GM18502 (cell line): ENCODE measurements around the gene CENPA.

Experiments
- ATAC-seq: cut with Tn5 transposase; IDR thresholded peaks from one replicate; pipeline ENCODE4 v1.9.1; 2021; ENCODE audit warnings: mild to moderate bottlenecking; ENCODE audit not compliant: unreplicated experiment, poor library complexity

Gene CENPA

DNA sequence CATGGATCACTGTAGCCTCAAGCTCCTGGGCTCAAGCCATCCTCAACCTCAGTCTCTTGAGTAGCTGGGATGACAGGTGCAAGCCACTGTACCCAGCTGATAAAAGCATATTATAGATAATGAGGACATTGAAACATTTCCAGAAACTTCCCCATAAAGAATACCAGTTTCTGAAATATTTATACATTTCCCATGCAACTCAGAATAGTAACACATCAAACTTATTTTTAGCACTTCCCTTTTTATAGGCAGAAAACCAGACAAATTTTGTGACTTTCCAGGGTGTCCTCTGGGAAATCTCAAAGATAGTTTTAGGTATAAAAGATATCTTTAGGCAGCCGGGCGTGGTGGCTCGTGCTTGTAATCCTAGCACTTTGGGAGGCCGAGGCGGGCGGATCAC is 37.0 kb downstream of the CENPA start:
- no peak for ATAC-seq

DNA sequence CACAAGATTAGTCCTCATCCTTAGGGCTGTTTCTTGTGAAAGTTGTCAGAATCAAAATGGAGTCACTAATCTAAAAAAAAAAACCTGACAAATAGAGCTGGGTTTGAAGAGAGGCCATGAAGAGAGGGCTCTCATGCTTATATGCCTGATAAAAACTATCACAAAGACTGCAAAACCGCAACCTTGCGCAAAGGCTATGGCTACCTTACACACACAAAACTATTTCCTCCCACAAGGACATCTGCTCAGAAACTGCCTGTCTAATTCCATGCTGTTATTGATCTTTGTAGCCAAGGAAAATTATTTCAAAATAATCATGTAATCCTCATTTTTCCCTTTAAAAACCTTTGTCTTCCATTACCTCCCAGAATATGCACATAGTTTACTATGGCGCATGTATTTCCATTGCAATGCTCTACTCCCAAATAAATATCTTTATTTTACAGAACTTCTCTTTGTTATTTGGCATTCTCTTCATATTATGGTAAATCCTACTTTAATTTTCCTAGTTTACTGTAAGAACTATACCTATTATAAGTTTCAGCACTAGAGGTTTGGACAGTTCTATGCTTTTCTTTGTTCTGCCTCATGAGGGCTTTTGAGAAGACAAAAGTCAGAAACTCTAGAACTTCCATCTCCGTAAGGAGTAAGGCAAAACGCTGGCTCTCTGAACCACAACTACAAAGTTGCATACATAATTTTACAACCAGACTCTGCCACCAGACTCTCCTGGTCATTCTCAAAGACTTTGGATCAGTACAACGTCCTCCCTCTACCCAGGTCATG is 52.5 kb downstream of the CENPA start:
- ATAC-seq = no peak

- ATAC-seq = no peak
Observed at GRCh38 chr2:26840937-26841610, 55.2 kb downstream of the CENPA start.

- ATAC-seq = no peak
Observed at GRCh38 chr2:26843041-26843440, 57.2 kb downstream of the CENPA start.
